AG09309 (cell line): ENCODE measurements around the gene PSMD4.

ENCODE experiments used
- DNase-seq: peaks from one replicate; pipeline ENCODE4 v3.0.0-alpha.2; 2010; ENCODE audit warnings: low read depth
- H3K4me3 ChIP-seq: 2 replicates; pipeline ENCODE4 v1.5.1; 2011; ENCODE audit warnings: mild to moderate bottlenecking, low read depth, low read length, moderate library complexity; ENCODE audit not compliant: control insufficient read depth
- TF ChIP-seq, protein P1 (sequence below): IDR thresholded peaks from 2 replicates; pipeline ENCODE4 v1.5.1; 2011; ENCODE audit warnings: mild to moderate bottlenecking, low read depth, low read length, inconsistent platforms; ENCODE audit not compliant: insufficient read depth, control insufficient read depth; ENCODE audit errors: missing control alignments

The PSMD4 gene

DNA sequence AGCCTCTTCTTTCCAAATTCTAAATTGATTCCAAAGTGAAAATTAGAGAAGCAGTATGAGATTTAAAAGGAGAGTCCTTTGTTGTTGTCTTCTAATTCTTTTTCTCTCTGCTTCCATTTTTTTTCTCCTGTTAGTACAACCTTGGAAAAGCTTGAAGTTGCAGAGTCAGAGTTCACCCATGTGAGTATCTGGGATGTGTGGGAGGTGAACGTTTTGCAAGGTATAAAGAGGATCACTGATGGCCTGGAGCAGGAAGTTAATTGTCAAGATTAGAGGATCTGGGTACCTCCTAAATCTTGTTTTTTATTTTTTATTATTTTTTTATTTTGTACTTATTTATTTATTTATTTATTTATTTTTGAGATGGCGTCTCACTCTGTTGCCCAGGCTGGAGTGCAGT lies 7.7 kb upstream of the PSMD4 start:
- no peak overlapping the region for H3K4me3 ChIP-seq

DNA sequence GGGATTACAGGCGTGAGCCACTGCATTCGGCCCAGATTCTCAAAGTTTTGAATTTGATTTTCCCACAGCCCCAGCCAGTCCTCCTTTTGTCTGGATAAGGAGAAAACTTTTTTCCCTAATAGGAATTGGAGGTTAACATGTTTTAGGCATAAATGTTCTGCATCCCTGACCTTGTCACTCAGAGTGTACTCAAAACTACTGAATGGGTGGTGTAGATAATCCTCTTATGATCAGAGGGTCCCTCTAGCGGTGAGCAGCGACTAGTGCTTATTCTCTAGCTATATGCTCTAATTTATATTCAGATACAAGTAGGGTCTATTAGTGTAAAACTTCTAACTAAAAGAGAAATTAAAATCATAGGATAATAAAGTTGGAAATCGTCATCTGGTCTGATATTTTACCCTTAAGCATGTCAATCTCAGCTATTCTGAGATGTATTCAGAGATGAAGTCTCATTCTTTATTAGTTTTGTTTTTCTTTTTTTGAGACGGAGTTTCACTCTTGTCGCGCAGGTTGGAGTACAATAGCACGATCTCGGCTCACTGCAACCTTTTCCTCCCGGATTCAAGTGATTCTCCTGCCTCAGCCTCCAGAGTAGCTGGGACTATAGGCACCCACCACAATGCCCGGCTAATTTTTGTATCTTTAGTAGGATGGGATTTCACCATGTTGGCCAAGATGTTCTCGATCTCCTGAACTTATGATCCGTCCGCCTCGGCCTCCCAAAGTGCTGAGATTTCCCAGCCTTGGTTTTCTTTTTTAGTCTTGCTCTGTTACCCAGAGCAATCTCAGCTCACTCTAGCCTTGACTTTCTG lies 2.7 kb upstream of the PSMD4 start:
- no peak overlapping the region for H3K4me3 ChIP-seq
- TF ChIP-seq, protein P1, sequence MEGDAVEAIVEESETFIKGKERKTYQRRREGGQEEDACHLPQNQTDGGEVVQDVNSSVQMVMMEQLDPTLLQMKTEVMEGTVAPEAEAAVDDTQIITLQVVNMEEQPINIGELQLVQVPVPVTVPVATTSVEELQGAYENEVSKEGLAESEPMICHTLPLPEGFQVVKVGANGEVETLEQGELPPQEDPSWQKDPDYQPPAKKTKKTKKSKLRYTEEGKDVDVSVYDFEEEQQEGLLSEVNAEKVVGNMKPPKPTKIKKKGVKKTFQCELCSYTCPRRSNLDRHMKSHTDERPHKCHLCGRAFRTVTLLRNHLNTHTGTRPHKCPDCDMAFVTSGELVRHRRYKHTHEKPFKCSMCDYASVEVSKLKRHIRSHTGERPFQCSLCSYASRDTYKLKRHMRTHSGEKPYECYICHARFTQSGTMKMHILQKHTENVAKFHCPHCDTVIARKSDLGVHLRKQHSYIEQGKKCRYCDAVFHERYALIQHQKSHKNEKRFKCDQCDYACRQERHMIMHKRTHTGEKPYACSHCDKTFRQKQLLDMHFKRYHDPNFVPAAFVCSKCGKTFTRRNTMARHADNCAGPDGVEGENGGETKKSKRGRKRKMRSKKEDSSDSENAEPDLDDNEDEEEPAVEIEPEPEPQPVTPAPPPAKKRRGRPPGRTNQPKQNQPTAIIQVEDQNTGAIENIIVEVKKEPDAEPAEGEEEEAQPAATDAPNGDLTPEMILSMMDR = peak; percentile 80
- peak; percentile 43 for DNase-seq

More for the DNA sequence above, 7.7 kb upstream of the PSMD4 start:
- TF ChIP-seq, protein P1 = no peak
- DNase-seq = no peak

DNA sequence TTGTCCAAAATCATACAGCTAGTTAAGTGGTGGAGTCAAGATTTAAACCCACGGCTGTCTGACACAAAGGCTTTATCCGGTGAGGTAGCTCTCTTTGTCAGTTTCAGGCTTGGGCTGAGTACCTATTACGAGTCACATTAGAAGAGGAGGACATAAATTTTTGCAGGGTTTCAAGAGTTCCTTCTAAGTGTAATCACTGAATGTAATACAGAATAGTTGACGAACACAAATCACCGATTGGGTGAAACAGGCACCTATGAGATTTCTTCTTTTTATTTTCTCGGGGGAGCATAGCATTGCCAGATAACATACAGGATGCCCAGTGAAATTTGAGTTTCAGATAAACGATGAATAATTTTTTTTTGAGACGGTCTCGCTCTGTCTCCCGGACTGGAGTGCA lies 847 bp downstream of the PSMD4 start:
- H3K4me3 ChIP-seq = peak overlapping the region; percentile 84
- TF ChIP-seq, protein P1 = no peak
- no peak for DNase-seq

DNA sequence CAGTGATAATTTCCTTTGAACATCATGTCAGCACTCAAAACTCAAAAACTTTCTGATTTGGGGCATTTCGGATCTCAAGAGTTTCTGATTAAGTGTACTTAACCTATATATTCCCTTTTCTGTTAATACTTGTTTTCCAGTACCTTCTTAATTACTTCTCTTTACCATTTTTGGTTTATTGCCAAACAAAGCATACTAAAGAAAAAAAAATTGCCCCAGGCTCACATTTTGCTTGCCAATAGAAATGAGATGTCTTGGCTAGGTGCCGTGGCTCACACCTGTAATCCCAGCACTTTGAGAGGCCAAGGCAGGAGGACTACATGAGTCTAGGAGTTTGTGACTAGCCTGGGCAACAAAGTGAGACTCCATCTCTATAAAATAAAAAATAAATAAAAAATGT lies 4.8 kb downstream of the PSMD4 start:
- no peak overlapping the region for H3K4me3 ChIP-seq
- DNase-seq = no peak
- TF ChIP-seq, protein P1 = no peak

DNA sequence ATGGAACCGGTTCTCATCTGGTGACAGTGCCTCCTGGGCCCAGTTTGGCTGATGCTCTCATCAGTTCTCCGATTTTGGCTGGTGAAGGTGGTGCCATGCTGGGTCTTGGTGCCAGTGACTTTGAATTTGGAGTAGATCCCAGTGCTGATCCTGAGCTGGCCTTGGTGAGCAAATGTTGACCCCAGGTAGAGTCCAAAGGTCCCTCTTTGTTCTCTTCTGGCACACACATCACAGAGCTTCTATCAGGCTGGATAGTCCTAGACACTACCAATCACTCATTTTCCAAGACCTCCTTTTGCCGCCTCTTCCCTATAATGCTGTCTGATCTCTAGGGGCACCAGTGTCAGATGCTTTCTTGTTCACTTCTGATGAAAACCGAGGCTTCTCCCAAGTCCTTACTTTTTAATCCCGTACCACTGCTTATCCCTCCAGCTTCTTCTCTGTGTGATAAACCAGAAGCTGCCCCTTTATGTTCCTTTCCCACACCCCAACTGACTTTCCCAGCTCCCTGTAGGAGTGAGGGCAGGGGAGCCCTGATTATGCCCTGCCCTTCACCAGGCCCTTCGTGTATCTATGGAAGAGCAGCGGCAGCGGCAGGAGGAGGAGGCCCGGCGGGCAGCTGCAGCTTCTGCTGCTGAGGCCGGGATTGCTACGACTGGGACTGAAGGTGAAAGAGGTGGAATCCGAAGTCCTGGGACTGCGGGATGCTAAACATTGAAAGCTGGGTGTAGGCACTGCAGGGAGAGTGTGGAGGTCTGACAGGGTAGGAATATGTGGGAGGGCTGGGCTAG lies 11.1 kb downstream of the PSMD4 start:
- TF ChIP-seq, protein P1 = no peak
- no peak for DNase-seq
- H3K4me3 ChIP-seq = no peak overlapping the region

DNA sequence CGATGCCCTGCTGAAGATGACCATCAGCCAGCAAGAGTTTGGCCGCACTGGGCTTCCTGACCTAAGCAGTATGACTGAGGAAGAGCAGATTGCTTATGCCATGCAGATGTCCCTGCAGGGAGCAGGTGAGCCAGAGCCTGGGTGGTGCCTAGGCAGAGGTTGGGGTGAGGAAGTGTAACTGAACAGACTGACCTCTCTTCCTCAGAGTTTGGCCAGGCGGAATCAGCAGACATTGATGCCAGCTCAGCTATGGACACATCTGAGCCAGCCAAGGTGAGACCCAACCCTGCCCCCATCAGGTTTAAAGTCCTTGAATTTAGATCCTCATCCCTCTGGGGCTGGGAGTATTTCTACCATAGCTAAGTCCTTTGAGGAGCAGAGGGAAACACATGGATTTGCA lies 11.8 kb downstream of the PSMD4 start:
- H3K4me3 ChIP-seq = no peak overlapping the region
- TF ChIP-seq, protein P1 = no peak

More for the DNA sequence above, 11.8 kb downstream of the PSMD4 start:
- DNase-seq = no peak
